Left renal cortex interstitium (tissue), 4 donors: ENCODE results near the gene BAIAP2. TPM values are rescaled to one million over a fixed set of nuclear protein-coding genes. Genes with fewer than 3 reads are reported as not detected.

ENCODE experiments used
- DNase-seq, 4 donors: peaks; one replicate each; pipeline ENCODE4 v3.0.0-alpha.2; 2013; ENCODE audit warnings: low read depth in 4 of 4, low spot score in 2 of 4, missing footprints in 1 of 4
- polyA plus RNA-seq, 4 donors: library from polyadenylated mRNA; unstranded; fragments of 120-200 nt; gene quantifications; one replicate each; pipeline ENCODE4 v1.2.1, GENCODE V29; 2013; ENCODE audit not compliant: insufficient read length in 4 of 4

The BAIAP2 gene
- polyA plus RNA-seq, 4 donors = 33.0 to 47.1 (median 41.2) TPM

DNA sequence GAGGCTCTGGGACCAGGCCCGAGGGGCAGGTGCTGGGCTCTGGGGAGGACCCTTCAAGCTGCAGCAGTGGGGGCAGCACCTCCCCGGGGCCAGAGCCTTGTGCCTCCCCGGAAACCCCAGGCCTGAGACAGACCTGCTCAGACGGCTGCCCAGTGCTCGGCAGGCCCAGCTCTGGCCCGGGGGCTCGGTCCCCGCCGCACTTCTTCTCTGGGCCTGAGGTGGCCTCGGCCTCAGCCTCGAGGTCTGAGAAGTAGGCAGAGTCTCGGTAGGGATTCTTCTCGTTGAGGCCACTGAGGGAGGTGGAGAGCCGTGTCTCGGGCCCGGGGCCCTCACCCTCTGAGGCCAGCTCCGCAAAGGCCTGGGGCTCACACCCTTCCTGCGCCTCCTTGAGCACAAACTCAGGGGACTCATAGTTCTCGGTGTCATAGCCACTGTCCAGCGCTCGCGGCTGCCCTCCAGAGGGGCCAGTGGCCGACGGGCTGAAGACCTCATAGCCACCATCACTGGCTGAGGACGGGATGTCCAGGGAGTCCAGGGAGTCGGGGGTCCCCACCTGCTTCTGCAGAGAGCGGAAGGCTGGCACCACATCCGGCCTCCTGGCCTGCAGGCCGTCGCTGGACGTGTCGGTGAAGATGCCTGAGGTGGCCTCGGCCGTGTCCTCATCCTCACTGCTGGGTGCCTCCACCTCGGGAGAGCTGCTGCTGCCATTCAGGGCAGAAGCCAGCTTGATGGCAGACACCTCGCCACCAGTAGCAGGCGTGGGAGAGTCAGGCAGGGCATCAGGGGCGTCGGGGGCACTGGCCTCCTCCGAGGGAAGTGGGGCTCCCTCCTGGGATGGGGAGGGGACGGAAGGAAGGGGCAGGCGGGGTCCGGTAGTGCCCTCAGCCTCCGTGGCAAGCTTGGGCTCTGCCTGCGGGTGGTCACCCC is 86.0 kb downstream of the BAIAP2 start:
- no peak for DNase-seq

DNA sequence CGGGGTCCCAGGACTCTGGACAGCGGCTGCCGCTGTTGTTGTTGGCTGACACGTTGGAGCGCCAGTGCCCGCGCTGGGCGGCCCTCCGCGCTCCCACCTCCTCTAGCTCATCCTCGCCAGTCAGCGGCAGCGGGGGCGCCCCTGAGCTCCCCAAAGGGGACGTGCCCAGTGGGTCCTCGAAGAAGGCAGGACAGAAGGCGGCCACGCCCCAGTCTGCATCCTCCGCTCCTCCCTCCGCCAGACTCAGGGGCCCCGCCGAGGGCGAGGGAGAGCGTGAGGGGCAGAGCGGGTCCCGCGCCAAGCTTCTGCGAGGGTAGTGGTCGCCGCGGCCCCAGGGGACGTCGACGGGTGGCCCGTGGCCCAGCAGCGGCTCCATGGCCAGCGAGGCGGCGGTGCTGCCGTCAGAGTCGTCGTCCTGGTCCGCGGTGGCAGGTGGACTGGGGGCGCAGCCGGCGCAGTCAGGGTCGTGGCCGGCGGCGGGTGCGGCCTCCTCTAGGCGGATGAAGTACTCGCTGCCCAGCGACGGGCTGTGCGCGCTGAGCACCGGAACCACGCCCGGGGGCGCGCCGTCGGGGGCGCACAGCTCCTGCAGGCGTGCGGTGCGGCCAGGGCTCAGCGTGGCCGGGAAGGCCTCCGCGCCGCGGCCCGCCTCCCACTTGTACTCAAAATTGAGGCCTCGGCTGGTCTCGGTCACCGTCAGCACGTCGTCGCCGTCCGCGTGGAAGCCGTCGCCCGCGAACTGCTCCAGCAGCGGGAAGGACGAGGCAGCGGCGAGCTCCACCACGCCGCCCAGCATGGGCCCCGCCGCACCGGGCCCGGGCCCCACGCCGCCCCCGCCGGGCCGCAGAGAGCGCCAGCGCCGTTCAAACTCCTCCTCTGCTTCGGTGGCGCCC is 87.1 kb downstream of the BAIAP2 start:
- DNase-seq = no peak

DNA sequence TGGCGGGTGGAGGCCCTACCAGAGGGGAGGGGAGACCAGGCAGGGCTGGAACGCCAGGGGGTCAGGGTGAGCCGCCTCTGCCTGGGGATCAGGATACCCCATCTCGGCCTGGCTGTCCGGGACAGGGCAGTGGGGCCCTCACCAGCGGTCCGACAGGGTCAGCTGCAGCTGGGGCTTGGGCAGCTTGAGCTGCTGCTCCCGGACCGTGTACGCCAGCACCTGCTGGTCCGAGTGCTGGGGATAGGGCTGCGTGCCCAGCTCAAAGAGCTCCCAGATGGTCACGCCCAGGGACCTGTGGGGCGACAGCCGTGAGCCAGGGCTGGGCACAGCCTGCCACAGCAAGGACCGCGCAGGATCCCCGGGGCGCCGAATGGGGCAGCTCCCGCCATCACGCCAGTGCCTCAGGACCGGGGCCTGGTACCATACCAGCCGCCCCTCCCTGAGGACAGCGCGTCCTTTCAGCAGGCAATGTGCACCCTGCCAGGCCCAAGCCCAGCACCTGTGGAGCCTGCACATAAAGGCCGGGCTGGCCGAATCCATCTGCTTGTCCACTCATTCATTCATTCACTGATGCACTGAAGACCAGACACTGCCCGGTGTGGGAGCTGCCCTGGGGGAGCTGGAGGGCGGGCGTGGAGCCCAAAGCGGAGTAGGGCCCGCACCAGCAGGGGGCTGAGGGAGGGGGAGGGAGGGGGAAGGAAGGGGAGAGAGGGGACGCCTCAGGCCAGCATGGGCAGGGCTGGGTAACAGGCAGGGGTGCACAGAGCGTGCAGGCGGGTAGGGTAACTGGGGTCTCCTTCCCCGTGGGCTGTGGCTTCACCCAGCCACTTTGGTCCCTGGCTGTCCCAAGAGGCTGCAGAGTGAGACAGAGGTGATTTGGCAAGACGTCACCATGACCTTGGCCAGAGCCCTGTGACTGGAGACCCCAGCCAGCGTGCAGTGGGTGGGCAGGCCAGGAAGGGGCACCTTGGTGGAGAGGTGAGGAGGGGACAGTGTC is 88.4 kb downstream of the BAIAP2 start:
- no peak for DNase-seq

DNA sequence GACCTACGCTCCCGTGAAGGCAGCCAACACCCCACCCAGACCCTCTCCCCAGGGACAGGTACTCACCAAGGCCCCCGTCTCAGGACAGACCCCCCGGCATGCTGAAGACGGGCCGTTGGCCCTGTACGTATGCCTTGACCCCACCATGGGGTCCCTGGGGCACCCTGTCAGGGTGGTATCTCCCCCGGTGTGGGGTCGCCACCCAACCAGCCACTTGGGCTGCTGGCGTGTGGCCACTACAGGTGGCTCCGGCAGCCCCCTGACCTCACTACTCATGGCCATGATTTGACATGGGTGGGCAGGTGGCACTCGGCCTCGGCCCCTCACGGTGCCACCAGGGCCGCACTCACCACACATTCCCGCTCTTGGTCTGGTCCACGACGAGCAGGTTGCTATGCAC is 89.4 kb downstream of the BAIAP2 start:
- no peak for DNase-seq

DNA sequence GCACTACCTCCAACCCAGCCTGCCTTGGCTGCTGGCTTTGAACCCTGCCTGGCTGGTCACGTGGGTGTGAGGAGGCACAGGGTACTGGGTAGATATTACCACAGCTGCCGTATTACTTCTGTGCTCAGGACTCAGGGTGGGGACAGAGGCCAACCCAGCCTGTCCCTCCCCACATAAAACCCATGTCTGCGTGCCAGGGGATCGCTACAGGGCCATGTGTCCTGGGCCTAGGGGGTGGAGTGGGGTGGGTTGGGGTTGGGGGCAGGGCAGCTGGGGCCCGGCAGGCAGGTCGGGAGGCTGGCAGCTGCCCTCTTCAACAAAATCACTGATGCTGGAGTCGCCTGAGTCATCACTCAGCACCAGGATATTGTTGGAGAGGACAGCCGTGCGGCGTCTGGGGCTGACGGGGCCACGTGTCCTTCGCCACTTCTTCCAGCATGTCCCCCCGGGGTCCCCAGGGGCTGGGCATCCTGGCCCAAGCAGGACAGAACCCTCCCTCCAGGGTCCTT is 90.7 kb downstream of the BAIAP2 start:
- no peak for DNase-seq

DNA sequence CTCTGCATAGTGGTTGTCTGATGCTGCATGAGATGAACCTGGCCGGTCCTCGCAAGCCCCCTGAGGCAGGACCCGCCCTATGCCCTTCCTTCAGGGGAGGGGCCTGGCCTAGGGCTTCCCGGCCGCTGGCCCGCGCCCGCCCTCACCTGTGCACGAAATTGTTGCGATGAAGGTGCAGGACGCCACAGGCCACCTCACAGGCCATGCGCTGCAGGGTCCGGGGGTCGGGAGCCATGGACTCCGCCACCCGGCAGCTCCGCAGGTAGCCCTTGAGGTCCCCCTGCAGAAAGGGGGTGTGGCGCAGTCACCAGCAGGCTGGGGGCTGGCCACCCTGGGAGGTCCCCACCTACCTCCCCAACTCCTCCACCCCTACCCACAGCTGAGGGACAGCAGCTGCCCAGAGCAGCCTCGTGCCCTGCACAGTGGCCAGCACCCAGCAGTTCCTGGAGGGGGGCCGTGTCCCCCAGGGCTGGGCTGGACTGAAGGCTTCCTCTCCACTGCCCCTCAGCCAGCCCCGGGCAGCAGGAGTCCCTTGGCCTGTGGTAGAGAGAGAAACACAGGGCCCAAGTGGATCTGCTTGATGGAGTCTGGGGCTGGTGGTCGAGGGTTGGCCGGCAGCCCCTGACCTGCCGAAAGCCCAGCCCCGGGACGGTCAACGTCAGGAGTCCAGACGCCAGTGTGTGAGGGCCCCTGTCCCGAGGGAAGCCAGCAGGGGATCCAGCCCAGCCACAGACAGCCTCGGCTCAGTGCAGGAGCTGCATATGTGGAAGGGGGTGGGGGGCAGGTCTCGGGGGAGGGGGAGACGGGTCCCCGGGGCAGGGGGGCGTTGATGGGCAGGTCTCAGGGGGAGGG is 91.6 kb downstream of the BAIAP2 start:
- DNase-seq = no peak

DNA sequence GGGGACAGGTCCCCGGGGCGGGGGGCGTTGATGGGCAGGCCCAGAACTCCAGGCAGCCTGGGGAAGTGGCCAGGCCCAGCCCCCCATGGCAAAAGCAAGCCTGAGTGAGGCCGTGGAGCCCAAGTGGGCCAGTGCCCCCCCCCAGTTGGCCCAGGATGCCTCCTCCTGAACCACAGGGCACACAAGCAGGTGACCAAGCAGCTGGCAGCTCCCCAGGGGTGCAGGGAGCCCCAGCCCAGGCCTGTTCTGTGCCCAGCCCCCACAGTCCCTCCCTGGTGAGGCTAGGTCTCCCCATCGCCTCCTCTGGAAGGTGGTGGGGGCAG is 92.1 kb downstream of the BAIAP2 start:
- DNase-seq = no peak

DNA sequence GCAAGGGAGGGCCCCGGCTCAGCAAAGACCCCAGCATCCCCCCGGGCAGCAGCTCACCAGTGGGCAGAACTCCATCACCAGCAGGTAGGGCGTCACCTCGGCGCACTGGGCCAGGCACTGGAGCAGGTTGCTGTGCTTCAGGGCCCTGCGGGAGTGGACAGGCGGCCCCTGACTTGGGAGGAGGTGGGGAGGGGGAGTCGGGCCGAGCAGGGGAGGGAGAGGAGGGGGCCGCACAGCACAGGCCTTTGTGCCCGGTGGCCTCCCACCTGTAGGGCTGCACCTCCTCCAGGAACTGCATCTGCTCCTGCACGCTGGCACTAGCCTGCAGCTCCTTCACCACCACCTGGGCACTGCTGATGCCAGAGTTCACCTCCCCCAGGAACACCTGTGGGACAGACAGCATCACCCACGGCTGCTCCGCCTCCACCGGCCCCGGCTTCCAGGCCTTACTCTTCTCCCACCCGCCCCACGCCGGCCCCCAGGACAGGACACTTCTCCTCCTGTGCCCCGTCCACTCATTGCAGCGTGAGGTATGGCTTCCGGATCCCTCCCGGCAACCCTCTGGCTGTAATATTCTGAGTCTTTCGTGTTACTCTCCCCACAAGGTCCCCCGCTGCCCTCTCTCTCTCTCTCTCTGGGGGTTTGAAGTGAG is 92.7 kb downstream of the BAIAP2 start:
- DNase-seq = no peak

DNA sequence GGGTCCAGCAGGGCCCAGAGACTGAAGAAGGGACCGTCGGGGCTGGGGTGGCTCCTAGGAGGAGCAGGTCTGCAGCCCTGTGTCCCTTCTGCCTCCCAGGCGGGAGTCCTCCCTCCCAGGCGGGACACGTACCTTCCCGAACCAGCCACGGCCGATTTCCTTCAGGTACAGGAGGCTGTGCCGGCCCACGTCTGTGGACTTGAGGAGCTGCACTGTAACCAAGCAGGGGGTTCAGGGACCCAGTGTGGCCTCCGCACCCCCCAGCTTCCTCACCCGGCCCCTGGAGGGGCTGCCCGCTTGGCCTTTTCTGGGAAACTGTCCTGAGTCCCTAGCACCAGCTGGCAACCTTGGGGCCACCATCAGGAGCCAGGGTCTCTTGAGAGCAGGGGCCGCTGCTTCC is 93.4 kb downstream of the BAIAP2 start:
- DNase-seq = no peak

DNA sequence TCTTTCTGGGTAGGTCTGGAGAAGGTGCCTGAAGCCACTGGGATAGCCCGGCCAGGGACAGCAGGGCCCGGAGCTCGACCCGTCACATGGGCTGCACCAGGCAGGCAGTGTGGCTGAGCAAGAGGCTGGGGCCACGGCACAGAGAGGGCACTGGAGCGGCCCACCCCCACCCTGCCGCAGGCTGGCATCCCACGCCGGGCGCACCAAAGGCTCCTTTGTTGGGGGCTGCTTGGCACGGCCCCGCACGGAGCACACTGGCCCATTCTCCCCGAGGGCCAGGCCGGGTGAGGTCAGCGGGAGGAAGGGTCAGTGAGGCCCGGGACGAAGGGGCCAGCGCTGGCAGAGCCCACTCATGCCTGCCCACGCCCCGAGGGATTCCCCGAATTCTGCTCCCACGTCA is 93.8 kb downstream of the BAIAP2 start:
- no peak for DNase-seq

DNA sequence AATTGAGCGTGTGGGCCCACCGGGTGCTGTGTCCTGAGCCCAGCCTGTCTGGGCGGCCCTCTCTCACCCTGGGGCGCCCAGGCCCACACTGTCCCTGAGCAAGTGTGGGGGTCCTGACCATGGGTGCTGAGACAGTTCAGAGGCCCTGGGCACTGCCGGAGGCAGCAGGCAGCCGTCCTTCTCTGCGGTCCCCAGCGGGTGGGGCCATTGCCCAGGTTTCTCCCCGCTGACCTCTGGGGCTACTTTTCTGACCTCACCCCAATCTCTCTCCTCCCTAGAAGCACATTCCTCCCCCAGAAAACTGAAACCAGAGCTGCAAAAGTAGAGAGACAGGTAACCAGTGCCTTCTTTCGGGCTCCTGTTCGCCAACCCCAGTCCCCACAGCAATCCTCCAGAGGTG is 94.3 kb downstream of the BAIAP2 start:
- DNase-seq = no peak

DNA sequence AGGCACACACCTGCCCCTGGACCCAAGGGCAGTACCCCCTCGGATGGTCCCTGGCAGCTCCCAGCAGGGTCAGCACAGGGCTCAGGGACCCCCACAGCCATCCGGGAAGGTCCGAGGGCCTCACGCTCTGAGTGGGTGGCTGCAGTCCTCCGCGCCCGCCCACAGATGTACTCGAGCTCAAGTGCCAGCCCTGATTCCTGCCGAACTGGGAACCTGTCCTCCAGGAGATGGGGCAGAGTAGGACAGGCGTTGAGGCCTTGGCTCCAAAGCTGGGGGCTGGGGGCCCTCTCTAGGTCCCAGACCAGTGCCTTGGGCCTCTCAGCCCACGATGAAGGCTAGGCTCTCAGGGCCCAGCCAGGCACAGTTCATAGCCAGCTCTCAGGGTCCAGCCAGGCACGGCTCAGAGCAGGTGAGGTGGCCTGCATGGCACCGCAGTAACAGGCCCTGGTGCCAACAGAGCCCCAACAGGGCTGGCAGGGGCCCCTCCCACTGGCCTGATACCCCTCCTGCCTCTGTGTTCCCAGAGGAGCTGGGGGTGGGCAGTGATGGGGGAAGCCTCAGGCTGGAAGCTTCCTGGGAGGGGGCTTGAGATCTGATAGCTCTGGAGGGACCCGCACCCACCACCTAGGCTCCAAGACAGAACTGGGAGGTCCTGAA is 94.9 kb downstream of the BAIAP2 start:
- no peak for DNase-seq

DNA sequence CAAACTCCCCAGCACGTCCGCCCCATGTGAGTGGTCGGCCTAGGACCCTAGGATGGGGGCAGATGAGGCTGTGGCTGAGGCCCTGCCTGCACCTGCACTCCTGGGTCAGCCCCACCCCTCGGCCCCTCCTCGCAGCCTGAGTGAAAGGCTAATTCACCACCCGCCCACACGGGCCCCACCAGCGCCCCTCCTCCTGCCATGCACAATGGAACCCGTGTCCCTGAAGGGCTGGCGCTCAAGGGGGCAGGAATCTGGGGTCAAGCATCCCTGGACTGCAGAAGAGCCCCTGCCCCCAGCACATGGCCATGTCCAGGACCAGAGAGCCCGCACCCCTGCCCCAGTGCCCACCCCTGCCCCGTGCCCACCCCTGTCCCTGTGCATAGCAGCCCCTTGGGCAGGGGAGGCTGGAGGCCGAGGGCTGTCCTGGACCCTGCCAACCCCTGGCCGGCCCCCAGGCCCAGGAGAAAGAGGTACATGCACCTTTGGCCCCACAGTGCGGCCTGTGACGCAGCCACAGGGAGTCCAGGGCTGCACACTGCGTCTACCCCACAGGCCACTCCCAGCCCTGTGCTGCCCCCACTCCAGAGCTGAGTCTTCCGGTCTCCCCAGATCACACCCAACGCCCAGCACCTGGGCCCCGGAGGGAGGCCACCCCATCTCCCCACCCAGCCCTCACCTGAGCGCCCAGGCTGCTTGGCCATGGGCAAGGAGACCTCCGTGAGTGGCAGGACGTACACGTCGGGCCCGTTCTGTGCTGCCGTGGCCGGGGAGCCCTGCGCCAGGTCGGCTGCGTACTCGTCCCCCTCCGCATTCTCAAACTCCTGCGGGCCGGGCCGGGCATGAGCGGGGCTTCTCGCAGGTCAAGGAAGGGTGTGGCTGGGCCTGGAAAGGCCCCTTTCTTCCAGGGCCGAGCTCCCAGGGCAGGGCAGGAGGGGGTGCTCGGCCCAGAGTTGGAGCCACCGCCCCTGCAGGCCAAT is 95.7 kb downstream of the BAIAP2 start:
- no peak for DNase-seq

DNA sequence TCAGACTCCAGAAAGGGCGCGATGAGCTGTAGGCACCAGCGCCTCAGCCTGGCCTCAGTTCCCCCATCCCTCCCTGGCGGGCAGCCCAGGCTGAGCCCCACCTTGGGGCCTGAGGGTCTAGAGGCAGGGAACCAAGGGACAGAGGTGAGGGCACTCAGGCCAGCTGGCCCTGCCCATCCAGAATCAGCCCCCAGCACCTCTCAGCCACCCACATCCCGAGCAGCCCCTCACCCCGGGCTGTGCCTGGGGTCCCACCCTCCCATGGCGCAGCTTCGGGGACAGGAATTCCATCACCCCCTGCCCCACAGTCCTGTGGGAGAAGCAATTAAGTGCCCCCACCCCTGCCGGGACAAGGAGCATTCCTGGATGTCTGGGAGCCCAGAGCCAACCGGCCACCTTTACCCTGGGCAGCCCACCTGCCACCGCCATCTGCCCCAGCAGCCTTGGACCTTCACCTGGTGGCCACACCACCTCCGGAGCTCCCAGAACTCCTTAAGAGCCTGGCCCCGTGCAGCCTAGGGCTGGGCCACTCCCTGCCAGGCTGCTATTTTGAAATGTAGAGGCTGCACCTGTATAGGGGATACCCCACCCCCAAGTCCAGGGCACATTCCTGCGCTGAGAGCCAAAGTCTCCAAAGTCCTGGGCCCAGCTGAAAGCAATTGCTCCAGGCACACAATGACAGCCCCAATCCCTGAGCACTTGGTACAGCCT is 96.7 kb downstream of the BAIAP2 start:
- DNase-seq = no peak

DNA sequence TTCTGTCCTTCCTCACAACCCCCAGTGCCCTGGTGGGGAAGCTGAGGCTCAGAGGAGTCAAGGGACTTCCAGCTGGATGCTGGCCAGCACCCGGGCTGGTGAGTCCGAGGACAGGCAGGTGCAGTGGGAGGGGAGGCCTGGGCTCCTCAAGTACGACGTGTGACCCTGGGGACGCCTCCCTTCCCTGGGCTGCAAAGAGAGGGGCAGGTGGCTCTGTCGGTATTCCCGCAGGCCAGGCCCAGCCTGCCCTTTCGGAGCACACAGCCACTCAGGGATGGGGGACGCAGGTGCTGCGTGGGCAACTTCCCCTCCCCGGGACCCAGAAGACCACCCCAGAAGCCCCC is 97.2 kb downstream of the BAIAP2 start:
- no peak for DNase-seq
